ENCODE results near the gene GSPT1.

- TF ChIP-seq CTCF (IDR thresholded peaks at IDR 0.05) (no peak), JUND (IDR thresholded peaks at IDR 0.05) (no peak), FOXM1 (IDR thresholded peaks at IDR 0.05; ENCODE audit: low read depth) (no peak), PBX3 (IDR thresholded peaks at IDR 0.05) (no peak), TAF1 (IDR thresholded peaks at IDR 0.05; ENCODE audit: borderline replicate concordance, low read depth, low read length) (no peak)
Measured at GRCh38 chr16:11948819-11949218, 33.1 kb upstream of the GSPT1 start.
